ENCODE data around the gene UCP2.

DNA sequence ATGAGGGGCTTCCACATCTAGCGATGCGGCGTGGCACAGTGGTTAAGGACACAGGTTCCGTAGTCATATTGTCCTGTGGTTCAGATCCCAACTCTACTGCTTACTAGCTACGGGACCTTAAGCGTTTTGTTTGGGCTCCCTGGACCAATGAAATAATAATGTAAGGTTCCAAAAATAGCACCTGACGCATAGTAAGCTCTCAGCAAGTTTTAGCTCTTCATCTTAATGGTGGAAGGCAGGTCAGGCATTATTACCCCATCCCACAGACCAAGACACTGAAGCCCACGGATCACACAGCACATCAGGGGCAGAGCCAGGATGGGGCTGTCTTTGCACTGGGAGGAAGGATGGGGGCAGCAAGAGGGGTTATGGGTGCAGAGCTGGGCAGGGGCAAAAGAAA, 18.8 kb downstream of the UCP2 start:
- TF ChIP-seq POLR2AphosphoS5 (IDR thresholded peaks at IDR 0.05) (no peak), POLR2A (IDR thresholded peaks at IDR 0.05) (no peak), CTCF (IDR thresholded peaks at IDR 0.05) (no peak)
